ENCODE measurements around the gene SVOP.
"Not testable (repeated sequence)": the region's sequence is repeated elsewhere in the genome, so short reads cannot be mapped to it uniquely, and the experiment has no call there.

SVOP gene

DNA sequence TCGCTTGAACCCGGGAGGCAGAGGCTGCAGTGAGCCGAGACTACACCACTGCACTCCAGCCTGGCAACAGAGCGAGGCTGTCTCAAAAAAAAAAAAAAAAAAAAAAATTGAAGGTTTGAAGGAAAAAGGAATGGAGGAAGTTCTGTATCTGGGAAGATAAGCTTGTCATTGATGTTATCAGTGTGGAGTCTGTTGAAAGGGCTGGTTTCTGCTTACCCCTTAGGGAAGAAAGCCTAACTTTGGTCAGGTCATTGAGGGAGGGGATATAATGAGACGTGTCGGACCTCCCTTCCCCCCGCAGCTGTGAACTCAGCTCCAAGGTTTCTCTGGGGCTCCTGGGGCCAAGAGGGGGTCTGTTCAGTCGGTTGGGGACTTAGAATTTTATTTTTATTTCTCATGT lies 124.5 kb downstream of the SVOP start:
- no peak for DNase-seq (ENCODE audit: extremely low read depth in 1 of 2, low read depth in 1 of 2)

- no peak for DNase-seq (ENCODE audit: extremely low read depth in 1 of 2, low read depth in 1 of 2)
Observed at GRCh38 chr12:108895220-108895802, 125.6 kb downstream of the SVOP start.

DNA sequence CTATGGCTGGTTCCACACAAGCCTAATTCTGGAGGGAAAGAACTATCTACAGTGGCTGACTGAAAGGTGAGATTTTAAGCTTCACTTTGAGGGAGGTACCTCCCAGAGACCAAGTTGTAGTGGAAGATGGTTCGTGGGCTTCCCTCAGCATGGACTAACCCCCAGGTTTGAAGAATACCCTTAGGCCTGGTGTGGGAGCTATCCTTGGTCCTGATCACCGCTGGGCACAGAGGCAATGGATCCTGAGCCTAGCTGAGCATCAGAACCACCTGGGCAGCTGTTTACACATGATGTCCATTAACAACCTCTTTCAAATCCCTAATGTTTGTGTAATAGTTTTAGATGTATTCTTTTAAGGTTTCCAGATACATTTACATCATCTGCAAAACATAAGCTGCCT lies 130.7 kb downstream of the SVOP start:
- DNase-seq (ENCODE audit: extremely low read depth in 1 of 2, low read depth in 1 of 2): no peak

DNA sequence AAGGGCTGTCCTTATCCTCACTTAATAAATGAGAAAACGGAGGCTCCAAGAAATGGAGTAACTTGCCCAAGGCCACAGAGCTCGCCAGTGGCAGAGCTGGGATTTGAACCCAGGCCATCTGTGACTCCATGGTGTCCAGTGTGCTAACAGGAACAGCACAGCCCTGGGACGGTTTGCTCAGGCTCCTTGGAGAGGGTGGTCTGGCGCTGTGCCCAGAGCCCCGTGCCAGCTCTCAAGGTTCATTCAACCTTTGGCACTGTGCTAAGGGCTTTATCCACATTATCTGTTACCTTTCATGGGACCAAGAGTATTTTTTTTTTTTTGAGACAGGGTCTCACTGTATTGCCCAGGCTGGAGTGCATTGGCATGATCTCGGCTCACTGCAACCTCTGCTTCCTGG lies 132.8 kb downstream of the SVOP start:
- no peak for DNase-seq (ENCODE audit: extremely low read depth in 1 of 2, low read depth in 1 of 2)

DNA sequence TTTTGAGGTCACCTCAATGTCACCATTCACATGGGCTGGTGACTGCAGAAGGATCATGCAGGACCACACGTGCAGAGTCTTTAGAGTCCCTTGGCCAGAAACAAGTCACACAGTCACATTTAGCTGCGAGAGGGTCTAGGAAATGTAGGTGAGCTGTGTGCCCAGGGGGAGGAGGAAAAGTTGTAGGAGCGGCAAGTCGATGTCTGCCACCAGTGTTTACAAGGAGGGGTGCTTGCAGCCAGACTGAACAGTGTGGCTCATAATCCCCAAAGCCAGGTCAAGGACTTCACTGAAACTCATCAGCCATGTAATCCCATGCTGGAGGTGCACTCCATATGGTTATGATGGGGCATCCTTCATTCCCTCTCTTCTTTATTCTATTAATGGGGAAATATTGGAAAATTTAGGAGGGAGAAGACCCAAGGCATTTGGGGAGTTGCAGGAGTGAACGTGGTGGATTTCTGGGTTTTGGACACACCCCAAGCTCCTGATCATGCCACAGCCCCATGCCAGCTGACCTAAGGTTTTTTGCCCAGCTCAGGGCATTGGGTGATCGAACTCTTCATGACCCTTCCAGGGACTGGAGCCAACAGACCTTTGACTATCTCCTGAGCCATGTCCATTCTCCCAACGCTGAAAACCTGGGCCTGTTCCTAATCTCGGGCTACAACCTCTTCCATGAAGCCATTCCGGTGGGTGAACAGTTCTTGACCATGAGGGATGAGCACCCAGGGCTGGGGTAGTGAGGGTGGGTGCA lies 133.8 kb downstream of the SVOP start:
- no peak for DNase-seq (ENCODE audit: extremely low read depth in 1 of 2, low read depth in 1 of 2)

DNA sequence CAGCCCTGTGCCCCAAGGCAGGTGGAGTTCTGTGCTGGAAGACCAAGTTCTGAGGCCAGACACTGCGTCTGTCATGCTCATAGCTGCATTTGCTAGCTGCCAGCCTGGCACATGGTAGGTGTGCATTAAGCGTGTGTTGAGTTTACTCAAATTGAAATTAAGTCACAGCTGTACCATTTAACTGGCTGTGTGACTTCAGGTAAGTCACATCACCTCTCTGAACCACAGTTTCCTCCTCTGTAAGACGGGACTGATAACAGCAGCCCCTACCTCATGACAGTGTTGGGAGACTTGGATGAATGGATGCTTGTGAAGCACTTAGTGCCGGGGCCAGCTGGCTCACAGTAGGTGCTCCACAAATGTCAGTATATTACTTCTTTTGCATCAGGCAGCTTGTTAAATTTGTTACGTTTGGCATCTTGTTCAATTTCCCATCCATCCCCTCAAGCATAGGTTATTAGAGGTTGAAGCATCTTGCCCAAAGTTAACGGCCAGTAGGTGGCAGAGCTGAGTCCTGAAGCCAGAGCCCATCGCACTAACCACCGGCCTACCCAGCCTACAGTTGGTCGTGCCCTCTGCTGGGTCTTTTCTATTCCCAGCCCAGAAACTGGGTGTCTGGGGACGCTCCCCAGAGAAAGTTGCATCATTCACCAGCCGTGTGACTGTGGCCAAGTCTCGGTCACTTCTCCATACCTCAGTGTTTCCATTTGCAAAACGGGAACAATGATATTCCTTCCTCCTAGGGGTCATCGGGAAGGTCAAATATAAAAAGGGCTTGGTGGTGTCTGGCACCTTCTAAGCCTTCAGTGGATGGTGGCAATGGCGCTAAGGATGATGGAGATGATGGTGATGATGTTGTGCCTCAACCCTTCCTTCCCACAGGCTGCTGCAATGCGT lies 136.5 kb downstream of the SVOP start:
- peak; percentile 33 to 55 for DNase-seq (ENCODE audit: extremely low read depth in 1 of 2, low read depth in 1 of 2)

GRCh38 chr12:108881953-108882352 lies 138.9 kb downstream of the SVOP start:
- no peak for DNase-seq (ENCODE audit: extremely low read depth in 1 of 2, low read depth in 1 of 2)

GRCh38 chr12:108879615-108880254 lies 141.1 kb downstream of the SVOP start, which contains the start of gene DAO:
TSS of gene DAO (plus strand) at chr12:108880092. CDS start at chr12:108885007, 4,915 bp downstream.
- DNase-seq (ENCODE audit: extremely low read depth in 1 of 2, low read depth in 1 of 2): no peak

DNA sequence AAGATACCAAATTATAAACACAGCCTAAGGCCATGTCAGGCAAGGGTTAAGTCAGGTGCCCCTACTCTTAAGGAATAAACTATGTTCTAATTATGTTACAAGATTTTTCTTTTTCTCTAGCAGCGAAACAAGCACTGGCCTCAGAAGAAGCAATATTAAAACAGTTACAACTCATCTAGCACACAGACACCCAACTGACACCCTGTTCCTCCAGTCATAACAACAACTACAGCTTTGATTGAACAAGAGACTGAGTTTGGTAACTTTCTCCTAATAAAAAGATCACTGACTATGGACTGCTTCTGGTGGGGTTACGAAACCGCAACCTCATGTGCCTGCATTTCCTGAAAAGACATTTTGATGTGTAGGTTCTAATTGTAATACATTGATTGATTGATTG lies 144.3 kb downstream of the SVOP start:
- DNase-seq (ENCODE audit: extremely low read depth in 1 of 2, low read depth in 1 of 2): no peak

- no peak for DNase-seq (ENCODE audit: extremely low read depth in 1 of 2, low read depth in 1 of 2)
Observed at GRCh38 chr12:108875682-108876361, 145.0 kb downstream of the SVOP start.

GRCh38 chr12:108875280-108875679 lies 145.6 kb downstream of the SVOP start:
- no peak for DNase-seq (ENCODE audit: extremely low read depth in 1 of 2, low read depth in 1 of 2)

DNA sequence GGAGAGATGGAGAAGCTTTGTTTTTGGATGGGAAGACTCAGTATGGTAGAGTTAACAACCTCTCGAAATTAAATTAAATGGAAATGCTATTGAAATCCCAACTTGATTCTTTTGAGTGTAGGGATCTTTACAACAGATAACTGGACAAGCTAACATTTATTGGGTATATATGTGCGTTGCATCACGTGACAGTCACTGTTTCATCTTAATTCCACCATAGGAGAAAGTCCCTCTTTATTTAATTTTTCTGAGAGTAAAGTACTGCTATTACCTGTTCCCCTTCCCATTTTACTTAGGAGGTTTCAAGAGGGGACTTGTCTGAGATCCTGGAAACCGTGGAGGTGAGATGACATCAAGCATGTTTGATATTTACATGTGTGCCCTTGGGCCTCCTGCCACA lies 152.1 kb downstream of the SVOP start:
- DNase-seq (ENCODE audit: extremely low read depth in 1 of 2, low read depth in 1 of 2): no peak

DNA sequence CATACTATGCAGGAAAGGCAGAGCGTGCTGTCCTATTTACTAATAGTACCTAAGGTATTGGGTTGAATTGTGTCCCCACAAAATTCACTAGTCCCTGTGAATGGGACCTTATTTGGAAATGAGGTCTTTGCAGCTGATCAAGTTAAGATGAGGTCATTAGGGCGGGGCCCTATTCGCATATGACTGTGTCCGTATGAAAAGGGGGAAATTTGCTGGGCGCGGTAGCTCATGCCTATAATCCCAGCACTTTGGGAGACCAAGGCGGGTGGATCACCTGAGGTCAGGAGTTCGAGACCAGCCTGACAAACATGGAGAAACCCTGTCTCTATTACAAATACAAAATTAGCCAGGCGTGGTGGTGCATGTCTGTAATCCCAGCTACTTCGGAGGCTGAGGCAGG lies 154.8 kb downstream of the SVOP start:
- DNase-seq (ENCODE audit: extremely low read depth in 1 of 2, low read depth in 1 of 2): not testable (repeated sequence)

GRCh38 chr12:108865169-108865568 lies 155.7 kb downstream of the SVOP start:
- no peak for DNase-seq (ENCODE audit: extremely low read depth in 1 of 2, low read depth in 1 of 2)

DNA sequence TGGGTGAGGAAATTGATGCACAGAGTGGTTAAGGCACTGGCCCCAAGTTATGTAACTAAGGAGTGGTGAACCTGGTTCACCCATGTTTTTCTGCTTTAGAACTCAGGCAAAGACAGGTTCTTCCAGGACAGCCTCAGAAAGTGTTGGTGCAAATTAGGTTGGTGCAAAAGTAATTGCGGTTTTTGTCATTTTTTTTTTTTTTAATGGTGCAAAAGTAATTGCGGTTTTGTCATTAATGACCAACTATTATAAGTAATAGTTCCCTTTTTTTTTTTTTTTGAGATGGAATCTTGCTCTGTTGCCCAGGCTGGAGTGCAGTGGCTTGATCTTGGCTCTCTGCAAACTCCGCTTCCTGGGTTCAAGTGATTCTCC lies 158.3 kb downstream of the SVOP start:
- no peak for DNase-seq (ENCODE audit: extremely low read depth in 1 of 2, low read depth in 1 of 2)

GRCh38 chr12:108861878-108862587 lies 158.8 kb downstream of the SVOP start:
- DNase-seq (ENCODE audit: extremely low read depth in 1 of 2, low read depth in 1 of 2): no peak

DNA sequence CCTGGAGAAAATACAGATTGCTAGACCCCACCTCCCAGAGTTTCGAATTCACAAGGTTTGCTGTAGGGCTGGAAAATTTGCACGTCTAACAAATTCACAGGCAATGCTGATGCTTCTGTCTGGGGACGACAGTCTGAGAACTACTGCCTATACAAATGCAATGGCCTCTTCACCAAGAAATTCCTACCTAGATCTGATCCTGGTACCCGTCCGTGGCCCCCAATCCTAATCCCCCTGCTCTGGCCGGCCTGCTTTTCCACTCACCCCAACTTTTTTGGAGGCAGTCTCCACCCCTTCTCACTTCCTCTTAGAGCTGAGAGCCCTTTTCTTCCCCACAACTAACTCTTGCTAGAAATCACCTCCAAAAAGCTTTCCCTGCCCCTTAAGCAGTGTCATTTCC lies 160.4 kb downstream of the SVOP start:
- no peak for DNase-seq (ENCODE audit: extremely low read depth in 1 of 2, low read depth in 1 of 2)

DNA sequence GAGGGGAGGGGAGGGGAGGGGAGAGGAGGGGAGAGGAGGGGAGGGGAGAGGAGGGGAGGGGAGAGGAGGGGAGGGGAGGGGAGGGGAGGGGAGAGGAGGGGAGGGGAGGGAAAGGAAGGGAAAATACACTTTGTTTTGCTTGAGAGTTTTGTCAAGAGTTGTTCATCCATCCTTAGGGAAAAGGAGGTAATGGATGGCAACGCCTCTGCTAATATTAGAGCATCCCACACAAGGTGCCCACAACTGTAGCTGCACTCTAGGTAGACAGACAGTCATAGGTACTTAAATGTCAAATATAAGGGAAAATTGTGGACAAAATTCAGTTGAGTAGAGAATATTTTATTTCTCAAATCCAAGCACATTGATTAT lies 161.0 kb downstream of the SVOP start:
- DNase-seq (ENCODE audit: extremely low read depth in 1 of 2, low read depth in 1 of 2): no peak

DNA sequence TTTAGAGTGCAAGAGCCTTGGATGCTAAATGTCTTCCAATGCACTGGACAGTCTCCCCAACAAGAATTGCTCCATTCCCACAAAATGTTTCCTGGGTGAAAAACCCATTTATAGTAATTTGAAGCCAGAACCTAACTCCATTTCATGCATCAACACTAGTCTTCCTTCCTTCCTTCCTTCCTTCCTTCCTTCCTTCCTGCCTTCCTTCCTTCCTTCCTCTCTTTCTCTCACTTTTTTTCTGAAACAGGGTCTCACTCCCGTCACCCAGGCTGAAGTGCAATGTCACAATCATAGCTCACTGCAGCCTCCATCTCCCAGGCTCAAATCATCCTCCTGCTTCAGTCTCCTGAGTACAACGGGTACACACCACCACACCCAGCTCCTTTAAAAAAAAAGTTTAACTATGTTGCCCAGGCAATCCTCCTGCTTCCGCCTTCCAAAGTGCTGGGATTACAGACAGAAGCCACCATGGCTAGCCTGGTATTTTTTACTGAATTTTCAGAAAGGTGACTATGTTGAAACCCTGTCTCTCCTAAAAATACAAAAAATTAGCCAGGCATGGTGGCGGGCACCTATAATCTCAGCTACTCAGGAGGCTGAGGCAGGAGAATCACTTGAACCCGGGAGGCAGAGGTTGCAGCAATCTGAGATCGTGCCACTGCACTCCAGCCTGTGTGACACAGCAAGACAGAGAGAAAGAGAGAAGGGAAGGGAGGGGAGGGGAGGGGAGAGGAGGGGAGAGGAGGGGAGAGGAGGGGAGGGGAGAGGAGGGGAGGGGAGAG lies 161.5 kb downstream of the SVOP start:
- DNase-seq (ENCODE audit: extremely low read depth in 1 of 2, low read depth in 1 of 2): not testable (repeated sequence)
